MG63 (cell line): ENCODE data around the gene TBL3. TPM values are rescaled to one million over a fixed set of nuclear protein-coding genes. Genes with fewer than 3 reads are reported as not detected.
A peak's percentile ranks its signal among the peaks of the same experiment; 100 is the strongest.

ENCODE experiments used
- DNase-seq: peaks from one replicate; pipeline ENCODE4 v3.0.0-alpha.2; 2020
- H3K27me3 ChIP-seq: fragments of 250-450 bp; sonication (Bioruptor Pico); 2 replicates; pipeline ENCODE4 v1.5.1; 2020; ENCODE audit warnings: mild to moderate bottlenecking, moderate library complexity
- H3K36me3 ChIP-seq: fragments of 250-450 bp; sonication (Bioruptor Pico); 2 replicates; pipeline ENCODE4 v1.5.1; 2020; ENCODE audit warnings: mild to moderate bottlenecking, moderate library complexity
- H3K4me3 ChIP-seq: fragments of 250-450 bp; sonication (Bioruptor Pico); 2 replicates; pipeline ENCODE4 v1.5.1; 2020; ENCODE audit warnings: mild to moderate bottlenecking, moderate library complexity
- H3K9me3 ChIP-seq: fragments of 250-450 bp; sonication (Bioruptor Pico); 2 replicates; pipeline ENCODE4 v1.5.1; 2020; ENCODE audit warnings: mild to moderate bottlenecking, moderate library complexity
- total RNA-seq: library from RNA; depleted of rRNA; stranded (reverse); fragments of >200 nt; shearing (Covaris generic); gene quantifications from 2 replicates; pipeline ENCODE4 v1.2.3, GENCODE V29; 2014; ENCODE audit warnings: low replicate concordance

Gene TBL3
- total RNA-seq, 1 experiment from 2014 or later: 75.4 TPM

GRCh38 chr16:2013527-2013926, 41.7 kb downstream of the TBL3 start:
- Histone ChIP-seq H3K36me3 (peaks cover 9% of the 10 kb centered on the region), H3K9me3 (no peaks in the 10 kb centered on the region), H3K27me3 (no peaks in the 10 kb centered on the region), H3K4me3 (no peak overlapping the region)
- DNase-seq: peak; percentile 37

GRCh38 chr16:2015117-2015946, 43.5 kb downstream of the TBL3 start:
- DNase-seq: peak; percentile 95
- H3K27me3 ChIP-seq: no peaks in the 10 kb centered on the region
- H3K9me3 ChIP-seq: no peaks in the 10 kb centered on the region
- no peak overlapping the region; the same call in 1 of the 2 replicates for H3K4me3 ChIP-seq
- H3K36me3 ChIP-seq: no peaks in the 10 kb centered on the region

DNA sequence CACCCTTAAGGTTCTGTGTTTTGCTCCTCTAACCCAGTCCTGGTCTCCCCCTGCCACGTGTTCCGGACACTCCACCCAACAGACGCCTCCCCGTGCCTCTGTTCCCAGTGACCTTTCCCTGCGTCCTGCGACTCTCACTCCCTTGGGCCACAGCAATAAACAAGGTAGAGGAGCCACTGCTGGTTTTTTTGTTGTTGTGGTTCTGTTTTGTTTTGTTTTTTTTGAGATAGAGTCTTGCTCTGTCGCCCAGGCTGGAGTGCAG, 44.0 kb downstream of the TBL3 start:
- DNase-seq: no peak
- H3K36me3 ChIP-seq: no peaks in the 10 kb centered on the region
- no peaks in the 10 kb centered on the region for H3K27me3 ChIP-seq
- no peak overlapping the region; the same call in 1 of the 2 replicates for H3K4me3 ChIP-seq
- no peaks in the 10 kb centered on the region for H3K9me3 ChIP-seq

GRCh38 chr16:2016407-2016922, 44.6 kb downstream of the TBL3 start:
- Histone ChIP-seq H3K9me3 (no peaks in the 10 kb centered on the region), H3K36me3 (no peaks in the 10 kb centered on the region), H3K4me3 (no peak overlapping the region), H3K27me3 (no peaks in the 10 kb centered on the region)
- DNase-seq: no peak

GRCh38 chr16:2019518-2019920, 47.7 kb downstream of the TBL3 start, which contains the start of gene NPW:
TSS of gene NPW (plus strand) at chr16:2019785.
- no peak within 1 kb of the TSS for H3K4me3 ChIP-seq

GRCh38 chr16:2019921-2020831, 48.3 kb downstream of the TBL3 start:
- DNase-seq: no peak
- Histone ChIP-seq H3K36me3 (no peaks in the 10 kb centered on the region), H3K4me3 (no peak overlapping the region), H3K27me3 (no peaks in the 10 kb centered on the region), H3K9me3 (no peaks in the 10 kb centered on the region)

More at GRCh38 chr16:2019518-2019920, 47.7 kb downstream of the TBL3 start, which contains the start of gene NPW:
- no peak for DNase-seq
- Histone ChIP-seq H3K9me3 (no peaks in the 10 kb centered on the region), H3K27me3 (no peaks in the 10 kb centered on the region), H3K36me3 (no peaks in the 10 kb centered on the region)

DNA sequence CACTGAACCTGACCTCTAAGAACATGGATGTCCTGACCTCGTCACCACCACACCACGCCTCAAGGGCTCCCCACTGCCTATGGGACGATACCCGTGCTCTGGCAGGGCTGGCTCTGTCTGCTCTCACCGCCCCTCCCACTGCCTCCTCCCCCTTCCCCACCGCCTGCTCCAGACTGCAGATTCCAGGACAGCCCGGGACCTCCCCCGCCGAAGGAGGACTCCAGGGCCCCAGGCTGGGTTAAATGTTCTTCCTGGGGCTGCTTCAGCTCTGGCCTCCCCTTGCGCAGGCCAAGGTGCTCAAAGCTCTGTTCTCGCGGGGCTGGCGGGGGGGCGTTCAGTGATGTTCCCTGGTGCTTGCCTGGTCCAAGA, 50.9 kb downstream of the TBL3 start:
- Histone ChIP-seq H3K4me3 (no peak overlapping the region), H3K9me3 (no peaks in the 10 kb centered on the region), H3K27me3 (no peaks in the 10 kb centered on the region), H3K36me3 (no peaks in the 10 kb centered on the region)
- DNase-seq: peak; percentile 60

DNA sequence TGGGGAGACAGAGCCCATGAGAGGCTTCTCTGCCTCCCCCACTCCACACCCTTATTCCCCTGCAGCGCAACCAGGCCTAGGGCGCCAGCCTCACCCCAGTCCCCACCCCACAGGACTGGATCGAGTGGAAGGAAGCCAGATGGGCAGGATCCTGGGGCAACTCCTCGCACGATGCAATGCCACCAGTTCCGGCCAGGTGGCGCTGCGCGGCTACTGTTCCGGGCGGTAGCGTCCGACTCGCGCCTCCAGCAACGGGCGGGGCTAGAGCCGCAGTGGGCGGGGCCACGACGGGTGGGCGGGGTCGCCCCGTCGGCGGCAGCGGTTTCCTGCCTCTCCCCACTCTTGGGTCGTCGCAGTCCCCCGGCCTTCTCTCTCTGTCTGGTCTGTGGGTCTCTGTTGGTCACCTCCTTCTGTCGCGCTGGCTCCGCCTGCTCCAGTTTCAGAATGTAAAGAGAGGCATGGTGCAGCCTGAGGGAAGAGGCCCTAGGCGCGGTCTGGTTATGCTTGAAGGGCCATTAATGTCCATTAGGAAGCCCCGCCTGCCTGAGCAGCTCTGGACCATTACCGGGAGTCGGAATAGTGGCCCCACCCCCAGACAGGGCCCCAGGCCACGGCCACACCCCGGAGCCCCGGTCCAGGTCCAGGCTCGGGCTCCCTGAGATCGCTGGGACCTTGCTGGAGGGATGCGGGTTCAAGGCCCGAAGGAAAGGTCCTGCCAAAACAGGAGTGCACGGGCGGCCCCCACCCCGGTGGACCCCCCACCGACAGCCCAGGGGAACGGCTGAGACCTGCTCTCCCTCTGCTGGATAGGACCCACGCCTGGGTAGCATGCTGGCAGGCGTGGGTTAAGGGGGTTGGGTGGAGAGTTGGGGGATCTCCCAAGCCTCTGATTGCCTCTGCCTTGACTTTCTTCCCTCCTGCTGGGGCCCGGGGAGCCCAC, 51.5 kb downstream of the TBL3 start:
- 0 out of 2 replicates have a peak overlapping the region, but pooled peaks have one; percentile 17 for H3K4me3 ChIP-seq
- DNase-seq: peak; percentile 91
- H3K9me3 ChIP-seq: no peaks in the 10 kb centered on the region
- no peaks in the 10 kb centered on the region for H3K36me3 ChIP-seq
- H3K27me3 ChIP-seq: no peaks in the 10 kb centered on the region

DNA sequence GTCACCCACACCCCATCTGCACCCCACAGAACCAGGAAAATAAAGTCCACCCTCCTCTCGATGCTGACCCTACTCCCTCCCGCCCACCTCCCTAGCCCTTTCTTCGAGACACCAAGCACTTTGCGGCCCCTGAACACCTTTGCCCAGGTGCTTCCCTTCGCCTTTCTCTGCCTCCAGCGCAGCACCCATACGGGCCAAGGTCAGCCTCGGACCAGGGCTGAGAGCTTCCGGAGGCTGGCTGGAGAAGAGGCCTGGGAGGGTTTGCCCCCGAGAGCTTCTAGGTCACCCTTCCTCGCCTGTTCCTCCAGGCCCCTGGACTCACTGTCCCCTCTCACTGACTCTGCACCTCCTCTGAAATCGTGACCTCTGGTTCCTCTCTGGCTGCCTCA, 52.2 kb downstream of the TBL3 start:
- Histone ChIP-seq H3K4me3 (no peak overlapping the region), H3K9me3 (no peaks in the 10 kb centered on the region), H3K36me3 (no peaks in the 10 kb centered on the region), H3K27me3 (no peaks in the 10 kb centered on the region)
- no peak for DNase-seq

DNA sequence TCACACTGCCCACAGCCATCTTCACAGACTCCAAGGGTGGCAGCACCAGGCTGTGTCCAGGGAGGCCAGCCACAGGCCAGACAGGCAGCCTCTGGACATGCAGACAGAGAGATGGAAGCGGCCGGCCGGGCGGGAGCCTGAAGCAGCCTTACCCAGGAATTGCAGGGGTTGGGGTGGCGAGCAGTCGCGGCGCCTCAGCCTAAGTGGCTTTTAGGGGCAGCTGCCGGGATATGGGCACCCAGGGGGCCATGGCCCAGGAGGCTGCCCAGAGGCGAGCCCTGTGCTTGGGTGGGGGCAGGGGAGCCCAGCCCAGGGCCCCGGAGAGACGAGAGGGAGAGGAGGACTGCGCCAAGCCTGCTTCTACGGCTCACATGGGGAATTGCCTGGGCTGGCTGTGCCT, 53.4 kb downstream of the TBL3 start:
- Histone ChIP-seq H3K9me3 (no peaks in the 10 kb centered on the region), H3K27me3 (no peaks in the 10 kb centered on the region), H3K36me3 (no peaks in the 10 kb centered on the region), H3K4me3 (no peak overlapping the region)
- DNase-seq: no peak

DNA sequence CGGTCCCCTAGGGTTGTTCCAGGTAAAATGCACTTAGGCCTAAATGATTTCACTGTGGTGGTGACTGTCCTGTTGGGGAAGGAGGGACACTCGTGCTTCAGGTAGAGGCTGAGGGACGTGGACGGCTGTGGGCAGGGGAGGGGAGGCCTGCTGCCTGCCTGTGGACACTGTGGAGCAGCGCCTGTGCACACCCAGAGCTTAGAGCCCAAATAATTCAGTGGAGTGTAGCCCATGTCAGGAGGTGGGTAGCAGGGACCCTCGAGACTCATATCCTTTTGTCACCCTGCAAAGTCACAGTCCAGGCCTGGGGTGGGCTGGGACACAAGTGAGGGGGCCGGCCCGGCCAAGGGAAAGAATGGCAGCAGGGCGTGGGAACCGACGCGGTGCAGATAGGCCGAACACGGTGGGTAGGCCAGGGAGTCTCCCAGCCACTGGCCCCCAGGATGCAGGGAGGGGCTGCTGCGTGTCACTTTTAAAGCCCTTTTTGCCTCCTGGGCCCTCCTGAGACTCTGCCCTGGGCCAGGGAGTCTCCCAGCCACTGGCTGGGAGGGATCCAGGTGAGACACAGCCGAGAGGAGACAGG, 54.1 kb downstream of the TBL3 start:
- no peaks in the 10 kb centered on the region for H3K27me3 ChIP-seq
- H3K4me3 ChIP-seq: peak overlapping the region; percentile 38; the same call in 1 of the 2 replicates
- H3K36me3 ChIP-seq: no peaks in the 10 kb centered on the region
- no peak for DNase-seq
- no peaks in the 10 kb centered on the region for H3K9me3 ChIP-seq

- H3K9me3 ChIP-seq: no peaks in the 10 kb centered on the region
- H3K4me3 ChIP-seq: peak within 1 kb of the TSS; percentile 38
- H3K27me3 ChIP-seq: no peaks in the 10 kb centered on the region
- H3K36me3 ChIP-seq: no peaks in the 10 kb centered on the region
- DNase-seq: peak; percentile 37
Measured at GRCh38 chr16:2026461-2027023, 54.7 kb downstream of the TBL3 start, which contains the start of gene NHERF2. TSS of gene NHERF2 (plus strand) at chr16:2026902. CDS start at chr16:2027006, 104 bp downstream.

- H3K36me3 ChIP-seq: no peaks in the 10 kb centered on the region
- H3K4me3 ChIP-seq: peak overlapping the region; percentile 38
- H3K9me3 ChIP-seq: no peaks in the 10 kb centered on the region
- no peaks in the 10 kb centered on the region for H3K27me3 ChIP-seq
- DNase-seq: peak; percentile 39
Measured at GRCh38 chr16:2027024-2028010, 55.5 kb downstream of the TBL3 start.

DNA sequence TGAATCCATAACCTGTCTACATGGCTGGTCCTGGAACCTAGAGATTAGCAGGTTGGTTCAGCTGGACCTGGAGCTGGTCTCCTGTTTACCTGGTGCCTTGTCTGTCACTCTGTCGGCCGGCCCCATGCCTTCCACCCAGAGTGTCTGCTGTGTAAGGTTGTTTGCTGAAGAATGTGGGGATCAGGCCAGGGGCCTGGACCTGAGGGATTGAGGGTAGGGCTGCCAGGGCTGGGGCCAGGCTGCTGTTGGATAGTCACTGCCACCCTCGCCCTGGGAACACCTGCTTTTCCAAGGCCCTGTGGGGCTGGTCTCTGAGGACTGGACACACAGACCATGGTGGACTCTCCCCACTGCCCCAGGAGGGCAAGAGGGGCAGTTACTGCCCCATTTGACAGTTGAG, 56.3 kb downstream of the TBL3 start:
- Histone ChIP-seq H3K27me3 (no peaks in the 10 kb centered on the region), H3K9me3 (no peaks in the 10 kb centered on the region), H3K4me3 (no peak overlapping the region), H3K36me3 (no peaks in the 10 kb centered on the region)
- DNase-seq: no peak
